HEK293 (cell line): ENCODE results near the gene NR2F1-AS1.
A peak's percentile ranks its signal among the peaks of the same experiment; 100 is the strongest.

Source experiments
- AEBP2 ChIP-seq: fragments of 450-650 bp; formaldehyde crosslinking; IDR thresholded peaks from 2 replicates; pipeline ENCODE4 v1.5.1; 2016; ENCODE audit warnings: missing biosample characterization, missing genetic modification characterization, borderline replicate concordance
- BCL11A ChIP-seq: fragments of 450-650 bp; formaldehyde crosslinking; IDR thresholded peaks from 2 replicates; pipeline ENCODE4 v1.5.1; 2016; ENCODE audit warnings: low read depth, missing biosample characterization, missing genetic modification characterization
- GLI2 ChIP-seq: fragments of 450-650 bp; formaldehyde crosslinking; IDR thresholded peaks from 2 replicates; pipeline ENCODE4; 2017; ENCODE audit warnings: missing biosample characterization, missing genetic modification characterization, low read depth, borderline replicate concordance
- GLI4 ChIP-seq: fragments of 450-650 bp; formaldehyde crosslinking; IDR thresholded peaks from 2 replicates; pipeline ENCODE4 v1.5.1; 2016; ENCODE audit warnings: missing biosample characterization, missing genetic modification characterization
- HOXA7 ChIP-seq: sonication (generic); formaldehyde crosslinking; IDR thresholded peaks from 2 replicates; pipeline ENCODE4 v1.8.1; 2022; ENCODE audit warnings: missing genetic modification reagents, borderline replicate concordance
- KLF7 ChIP-seq: fragments of 450-650 bp; formaldehyde crosslinking; IDR thresholded peaks from 2 replicates; pipeline ENCODE4 v1.5.1; 2016; ENCODE audit warnings: missing biosample characterization, missing genetic modification characterization, borderline replicate concordance
- OVOL3 ChIP-seq: fragments of 450-650 bp; formaldehyde crosslinking; IDR thresholded peaks from 2 replicates; pipeline ENCODE4 v1.5.1; 2016; ENCODE audit warnings: missing biosample characterization, missing genetic modification characterization
- PATZ1 ChIP-seq: fragments of 450-650 bp; formaldehyde crosslinking; IDR thresholded peaks from 2 replicates; pipeline ENCODE4 v1.5.1; 2016; ENCODE audit warnings: missing biosample characterization, missing genetic modification characterization
- PRDM6 ChIP-seq: fragments of 450-650 bp; formaldehyde crosslinking; IDR thresholded peaks from 2 replicates; pipeline ENCODE4 v1.5.1; 2017; ENCODE audit warnings: missing biosample characterization, missing genetic modification characterization
- SP2 ChIP-seq: fragments of 450-650 bp; formaldehyde crosslinking; IDR thresholded peaks from 2 replicates; pipeline ENCODE4 v1.5.1; 2016; ENCODE audit warnings: missing biosample characterization, missing genetic modification characterization
- ZBTB8A ChIP-seq: fragments of 450-650 bp; formaldehyde crosslinking; IDR thresholded peaks from 2 replicates; pipeline ENCODE4 v1.5.1; 2016; ENCODE audit warnings: missing biosample characterization, missing genetic modification characterization
- ZNF112 ChIP-seq: fragments of 450-650 bp; formaldehyde crosslinking; IDR thresholded peaks from 2 replicates; pipeline ENCODE4 v1.5.0; 2017; ENCODE audit warnings: missing biosample characterization, missing genetic modification characterization
- ZNF2 ChIP-seq: fragments of 450-650 bp; formaldehyde crosslinking; IDR thresholded peaks from 2 replicates; pipeline ENCODE4 v1.5.1; 2016; ENCODE audit warnings: missing biosample characterization, missing genetic modification characterization
- ZNF223 ChIP-seq: fragments of 450-650 bp; formaldehyde crosslinking; IDR thresholded peaks from 2 replicates; pipeline ENCODE4 v1.5.1; 2016; ENCODE audit warnings: missing biosample characterization, missing genetic modification characterization
- ZNF350 ChIP-seq: fragments of 450-650 bp; formaldehyde crosslinking; IDR thresholded peaks from 2 replicates; pipeline ENCODE4 v1.5.0; 2017; ENCODE audit warnings: missing biosample characterization, mild to moderate bottlenecking, missing genetic modification characterization
- ZNF362 ChIP-seq: fragments of 450-650 bp; formaldehyde crosslinking; IDR thresholded peaks from 2 replicates; pipeline ENCODE4 v1.5.1; 2016; ENCODE audit warnings: missing biosample characterization, missing genetic modification characterization
- ZNF366 ChIP-seq: fragments of 450-650 bp; formaldehyde crosslinking; conservative IDR thresholded peaks from 2 replicates; pipeline ENCODE4 v1.5.1; 2016; ENCODE audit warnings: missing biosample characterization, missing genetic modification characterization
- ZNF488 ChIP-seq: fragments of 450-650 bp; formaldehyde crosslinking; IDR thresholded peaks from 2 replicates; pipeline ENCODE4 v1.5.1; 2016; ENCODE audit warnings: missing biosample characterization, missing genetic modification characterization
- ZNF510 ChIP-seq: fragments of 450-650 bp; formaldehyde crosslinking; IDR thresholded peaks from 2 replicates; pipeline ENCODE4 v1.5.1; 2018; ENCODE audit warnings: mild to moderate bottlenecking, missing genetic modification characterization, missing biosample characterization; ENCODE audit not compliant: insufficient replicate concordance
- ZNF544 ChIP-seq: fragments of 450-650 bp; formaldehyde crosslinking; IDR thresholded peaks from 2 replicates; pipeline ENCODE4 v1.5.0; 2017; ENCODE audit warnings: missing biosample characterization, missing genetic modification characterization
- ZNF548 ChIP-seq: fragments of 450-650 bp; formaldehyde crosslinking; IDR thresholded peaks from 2 replicates; pipeline ENCODE4 v1.5.1; 2016; ENCODE audit warnings: missing biosample characterization, missing genetic modification characterization
- ZNF560 ChIP-seq: fragments of 450-650 bp; formaldehyde crosslinking; IDR thresholded peaks from 2 replicates; pipeline ENCODE4 v1.5.1; 2017; ENCODE audit warnings: missing biosample characterization, missing genetic modification characterization, borderline replicate concordance
- ZNF571 ChIP-seq: fragments of 450-650 bp; formaldehyde crosslinking; IDR thresholded peaks from 2 replicates; pipeline ENCODE4 v1.5.0; 2017; ENCODE audit warnings: missing biosample characterization, missing genetic modification characterization
- ZNF639 ChIP-seq: fragments of 450-650 bp; formaldehyde crosslinking; IDR thresholded peaks from 2 replicates; pipeline ENCODE4 v1.5.1; 2016; ENCODE audit warnings: missing biosample characterization, missing genetic modification characterization
- ZNF704 ChIP-seq: fragments of 450-650 bp; formaldehyde crosslinking; IDR thresholded peaks from 2 replicates; pipeline ENCODE4 v1.5.1; 2016; ENCODE audit warnings: missing biosample characterization, missing genetic modification characterization
- ZNF776 ChIP-seq: fragments of 450-650 bp; formaldehyde crosslinking; IDR thresholded peaks from 2 replicates; pipeline ENCODE4 v1.5.0; 2017; ENCODE audit warnings: missing biosample characterization, missing genetic modification characterization, borderline replicate concordance
- ZNF777 ChIP-seq: fragments of 450-650 bp; formaldehyde crosslinking; IDR thresholded peaks from 2 replicates; pipeline ENCODE4 v1.5.1; 2017; ENCODE audit warnings: missing biosample characterization, missing genetic modification characterization, borderline replicate concordance
- ZSCAN5A ChIP-seq: fragments of 450-650 bp; formaldehyde crosslinking; IDR thresholded peaks from 2 replicates; pipeline ENCODE4 v1.5.1; 2016; ENCODE audit warnings: missing biosample characterization, missing genetic modification characterization

Gene NR2F1-AS1

GRCh38 chr5:93582677-93583438, 1.8 kb upstream of the NR2F1-AS1 start, which contains the start of gene NR2F1 (continued):
- TF ChIP-seq ZNF560 (no peak), ZNF510 (peak; percentile 56), GLI4 (tag by site-specific recombination) (peak; percentile 96; the same call in 1 of the 2 replicates), SP2 (tag by site-specific recombination) (peak; percentile 85), ZNF350 (no peak), AEBP2 (tag by site-specific recombination) (no peak; the same call in 1 of the 2 replicates), ZNF362 (tag by site-specific recombination) (no peak), BCL11A (tag by site-specific recombination) (peak; percentile 99), OVOL3 (tag by site-specific recombination) (peak; percentile 90), KLF7 (peak; percentile 99), GLI2 (tag by site-specific recombination) (no peak; the same call in 1 of the 2 replicates), HOXA7 (CRISPR knock-in tag) (no peak), ZNF548 (tag by site-specific recombination) (0 out of 2 replicates have a peak, but pooled peaks have one; percentile 28), ZNF704 (tag by site-specific recombination) (no peak; the same call in 1 of the 2 replicates), PRDM6 (peak; percentile 94), ZNF776 (tag by site-specific recombination) (peak; percentile 94), ZNF544 (tag by site-specific recombination) (no peak), ZNF2 (tag by site-specific recombination) (peak; percentile 86), ZBTB8A (tag by site-specific recombination) (peak; percentile 97), ZNF223 (tag by site-specific recombination) (no peak), ZNF366 (peak; percentile 99), ZNF488 (peak; percentile 74; the same call in 1 of the 2 replicates), PATZ1 (tag by site-specific recombination) (peak; percentile 100), ZSCAN5A (peak; percentile 75), ZNF639 (peak; percentile 95), ZNF777 (tag by site-specific recombination) (peak; percentile 85; the same call in 1 of the 2 replicates), ZNF571 (tag by site-specific recombination) (no peak), ZNF112 (no peak)
